ENCODE results near the gene AFDN. TPM values are rescaled to one million over a fixed set of nuclear protein-coding genes. Genes with fewer than 3 reads are reported as not detected.

Gene AFDN
- polyA plus RNA-seq, 12 donors: 25.7 to 89.7 (median 48.4) TPM; not detected in 1

- DNase-seq: no peak
These were observed 90.9 kb downstream of the AFDN start for GRCh38 chr6:167917551-167918154.

GRCh38 chr6:167918548-167919278 is 92.0 kb downstream of the AFDN start:
- no peak for DNase-seq

DNA sequence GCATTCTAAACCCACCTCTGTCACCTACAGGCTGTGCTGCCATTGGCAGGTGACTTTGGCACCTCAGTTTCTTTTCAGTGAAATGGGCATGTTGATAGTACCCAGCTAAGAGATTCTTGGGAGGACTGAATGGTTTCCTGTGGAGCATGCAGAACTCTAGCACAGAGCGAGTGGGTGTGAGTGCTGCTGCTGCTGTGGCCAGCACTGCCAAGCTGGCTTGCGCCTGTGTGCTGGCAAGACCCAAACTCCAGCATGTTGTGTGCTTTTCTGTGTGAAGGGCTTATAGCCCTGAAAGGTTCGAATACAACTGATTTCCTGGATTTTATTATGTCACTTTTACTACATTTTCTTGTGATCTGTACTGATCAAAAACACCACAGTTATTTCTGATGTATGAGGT is 92.6 kb downstream of the AFDN start:
- no peak for DNase-seq

- DNase-seq: no peak
These were observed 93.5 kb downstream of the AFDN start for GRCh38 chr6:167920165-167920564.

DNA sequence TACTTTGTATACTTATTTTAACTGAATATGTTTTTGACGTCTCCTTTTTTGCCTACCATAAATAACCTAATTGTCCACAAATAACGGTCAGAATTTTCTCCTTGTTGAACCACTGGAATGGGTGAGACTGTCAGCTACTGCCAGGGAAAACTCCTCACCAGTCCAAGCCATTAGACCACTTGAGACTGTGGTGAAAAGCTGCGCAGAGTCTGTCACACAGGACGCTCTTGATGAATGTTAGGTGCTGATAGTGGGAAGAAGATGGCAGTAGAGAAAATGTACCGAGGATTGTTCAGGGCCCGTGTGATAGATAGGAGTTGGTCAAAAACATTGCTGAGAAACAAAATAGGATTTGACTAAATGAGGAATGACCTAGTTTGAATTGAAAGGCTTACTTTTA is 95.1 kb downstream of the AFDN start:
- DNase-seq: no peak

DNA sequence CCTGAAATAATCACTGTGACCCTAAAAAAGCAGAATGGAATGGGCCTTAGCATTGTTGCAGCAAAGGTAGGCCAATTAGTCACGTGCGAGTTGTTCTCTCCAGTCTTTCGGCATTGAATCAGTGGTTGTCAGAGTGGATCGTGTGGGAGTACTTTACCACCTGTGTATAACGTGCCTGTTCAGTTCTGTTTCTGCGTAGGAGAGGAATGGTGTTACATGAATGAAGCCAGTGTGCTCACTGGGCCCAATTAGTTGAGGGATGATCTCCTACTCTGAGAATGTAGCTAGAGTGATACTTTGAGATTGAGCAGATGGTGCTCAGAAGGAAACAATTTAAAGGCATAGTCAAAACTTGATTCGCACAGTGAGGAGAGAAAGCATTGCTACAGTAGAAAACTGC is 98.3 kb downstream of the AFDN start:
- DNase-seq: no peak

DNA sequence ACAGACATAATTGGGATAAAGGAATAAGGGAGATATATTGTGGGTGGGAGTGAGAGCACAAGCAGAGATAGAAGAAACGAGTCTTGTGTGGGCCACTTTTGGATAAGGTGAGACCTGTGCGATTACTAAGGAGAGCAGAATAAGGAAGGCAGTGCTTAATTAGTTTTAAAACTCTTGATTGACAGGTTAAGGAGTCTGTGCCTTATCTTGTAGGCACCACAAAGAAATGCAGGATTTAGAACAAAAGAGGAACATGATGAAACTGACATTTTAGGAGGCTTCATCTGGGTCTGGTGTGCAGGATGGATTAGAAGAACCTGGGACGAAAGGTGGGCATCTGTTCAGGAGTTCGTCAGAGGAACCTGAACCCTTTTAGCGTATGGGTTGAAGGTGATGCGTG is 100.5 kb downstream of the AFDN start:
- DNase-seq: no peak

DNA sequence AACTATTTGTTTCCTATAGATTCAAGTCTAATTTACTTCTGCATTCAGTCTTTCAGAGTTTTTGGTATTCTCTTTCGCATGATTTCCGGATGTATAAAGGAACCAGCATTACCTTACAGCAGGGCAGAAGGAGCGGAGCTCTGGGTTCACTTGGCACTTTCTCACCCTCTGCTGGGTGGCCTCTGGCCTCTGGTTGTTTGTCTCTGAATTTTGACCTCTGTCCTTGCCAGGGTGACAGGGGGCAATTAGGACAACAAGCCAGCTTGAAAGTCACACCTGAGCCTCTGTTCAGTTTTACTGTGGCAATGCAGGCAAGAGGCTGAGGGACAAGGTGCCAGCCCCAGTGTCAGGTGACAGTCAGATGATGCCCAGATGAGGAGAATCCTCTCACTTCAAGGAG is 101.4 kb downstream of the AFDN start:
- DNase-seq: no peak

GRCh38 chr6:167930295-167930694 is 103.6 kb downstream of the AFDN start:
- DNase-seq: no peak

DNA sequence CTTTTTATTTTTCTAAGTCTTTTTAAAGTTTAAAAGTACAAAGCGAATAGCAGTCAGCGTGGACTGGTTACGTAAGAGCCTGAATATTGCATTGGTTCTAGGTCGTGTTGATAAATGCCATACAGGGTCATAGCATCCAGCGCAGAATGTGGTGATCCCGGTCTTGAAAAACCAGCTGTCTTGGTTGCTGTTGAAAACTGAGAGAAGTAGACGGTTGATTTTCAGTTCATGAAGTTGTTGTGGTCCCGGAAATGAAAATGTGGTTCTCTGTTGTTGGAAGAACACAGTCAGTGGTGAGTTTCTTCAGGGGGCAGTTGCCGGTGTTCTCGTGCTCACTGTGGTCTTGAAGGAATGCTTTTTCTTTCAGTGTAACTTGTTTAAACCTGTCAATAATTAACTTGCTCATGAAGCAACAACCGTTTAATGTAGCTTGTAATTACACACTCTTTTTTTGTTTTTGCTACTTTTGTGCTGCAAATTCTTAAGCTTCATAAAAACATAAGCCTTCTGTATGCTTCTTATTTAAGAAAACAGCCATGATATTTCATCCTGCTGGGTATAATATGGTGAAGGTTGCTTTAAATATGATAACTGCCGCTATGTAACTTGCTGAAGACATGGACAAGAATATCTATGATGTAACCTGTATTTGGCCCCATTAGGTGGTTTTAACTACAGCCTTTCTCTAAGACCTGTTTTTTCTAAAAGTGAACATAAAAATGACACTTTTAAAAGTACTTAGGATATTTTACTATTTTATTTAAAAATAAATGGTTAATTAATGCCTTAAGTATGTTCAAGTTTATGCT is 106.0 kb downstream of the AFDN start:
- DNase-seq: no peak

GRCh38 chr6:167933290-167933689 is 106.6 kb downstream of the AFDN start:
- no peak for DNase-seq

GRCh38 chr6:167933847-167934246 is 107.1 kb downstream of the AFDN start:
- DNase-seq: no peak

DNA sequence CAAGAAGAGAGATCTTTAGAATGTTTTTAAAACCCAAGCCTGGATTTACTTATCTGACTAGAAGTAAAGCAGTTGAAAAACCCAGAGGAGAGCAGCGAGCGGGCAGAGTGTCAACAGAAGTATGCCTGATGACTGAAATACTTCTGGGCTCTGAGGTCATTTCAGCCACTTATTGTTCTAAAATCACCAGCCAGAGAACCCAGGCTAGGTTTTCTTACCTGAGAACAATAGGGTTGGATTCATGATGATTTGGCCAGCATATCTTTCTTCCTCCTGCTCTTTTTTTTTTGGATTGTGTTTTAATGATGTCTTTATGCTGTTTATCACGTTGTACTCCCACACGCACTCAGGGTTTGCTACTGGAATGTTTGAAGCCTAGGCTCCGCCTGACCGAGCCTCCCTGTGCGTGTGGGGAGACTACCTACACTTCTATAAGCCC is 107.7 kb downstream of the AFDN start:
- DNase-seq: no peak

GRCh38 chr6:167936051-167936450 is 109.3 kb downstream of the AFDN start:
- no peak for DNase-seq

- no peak for DNase-seq
These were observed 110.6 kb downstream of the AFDN start for GRCh38 chr6:167937301-167937700.

- DNase-seq: no peak
These were observed 111.5 kb downstream of the AFDN start for GRCh38 chr6:167937948-167938911.

GRCh38 chr6:167941822-167942221 is 115.1 kb downstream of the AFDN start:
- no peak for DNase-seq

GRCh38 chr6:167944130-167944529 is 117.4 kb downstream of the AFDN start:
- DNase-seq: no peak

DNA sequence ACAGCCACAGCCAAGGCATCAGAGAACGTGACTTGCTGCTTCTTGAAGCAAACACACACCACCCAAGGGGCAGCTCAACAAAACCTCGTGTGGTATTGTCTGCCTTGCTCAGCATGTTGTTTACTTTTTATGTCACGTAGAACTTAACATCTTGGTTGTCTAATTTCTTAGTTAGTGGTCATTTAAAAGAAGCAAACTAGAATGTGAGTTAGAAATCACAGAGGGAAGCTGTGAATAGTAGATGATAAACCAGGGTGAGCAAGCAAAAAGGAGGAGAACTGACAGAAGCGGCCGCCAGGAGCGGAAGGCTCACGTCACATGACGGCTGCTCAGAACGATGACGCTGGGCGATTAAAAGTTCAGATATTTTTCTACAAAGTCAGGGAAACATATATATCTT is 119.3 kb downstream of the AFDN start:
- DNase-seq: no peak

DNA sequence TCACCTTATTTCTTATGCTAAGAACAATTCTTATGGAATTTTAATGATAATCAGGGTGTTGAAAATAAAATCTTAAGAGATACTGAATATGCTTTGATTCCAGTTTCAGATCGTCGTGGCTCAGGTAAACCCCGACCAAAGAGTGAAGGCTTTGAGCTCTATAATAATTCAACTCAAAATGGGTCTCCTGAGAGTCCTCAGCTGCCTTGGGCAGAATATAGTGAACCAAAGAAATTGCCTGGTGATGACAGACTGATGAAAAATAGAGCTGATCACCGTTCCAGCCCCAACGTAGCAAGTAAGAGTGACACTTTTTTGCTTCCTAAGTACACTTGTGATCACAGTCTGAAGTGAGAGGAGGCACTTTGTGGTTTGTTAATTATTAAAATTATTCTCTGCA is 119.9 kb downstream of the AFDN start:
- DNase-seq: no peak

DNA sequence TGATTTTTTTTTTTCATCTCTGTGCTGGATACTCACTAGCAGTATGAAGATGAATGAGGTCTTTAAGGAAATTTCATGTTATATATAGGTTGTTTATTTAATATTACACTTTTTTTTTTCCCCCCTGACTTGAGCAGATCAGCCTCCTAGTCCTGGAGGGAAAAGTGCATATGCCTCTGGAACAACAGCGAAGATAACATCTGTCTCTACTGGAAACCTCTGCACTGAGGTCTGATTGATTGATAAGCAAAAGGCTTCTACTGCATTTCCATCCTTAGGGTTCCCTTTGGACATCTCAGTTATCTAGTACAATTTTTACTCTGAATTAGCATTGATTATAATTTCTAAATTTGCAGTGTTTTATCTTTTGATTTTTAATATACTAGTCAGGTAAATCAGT is 121.0 kb downstream of the AFDN start:
- DNase-seq: no peak

DNA sequence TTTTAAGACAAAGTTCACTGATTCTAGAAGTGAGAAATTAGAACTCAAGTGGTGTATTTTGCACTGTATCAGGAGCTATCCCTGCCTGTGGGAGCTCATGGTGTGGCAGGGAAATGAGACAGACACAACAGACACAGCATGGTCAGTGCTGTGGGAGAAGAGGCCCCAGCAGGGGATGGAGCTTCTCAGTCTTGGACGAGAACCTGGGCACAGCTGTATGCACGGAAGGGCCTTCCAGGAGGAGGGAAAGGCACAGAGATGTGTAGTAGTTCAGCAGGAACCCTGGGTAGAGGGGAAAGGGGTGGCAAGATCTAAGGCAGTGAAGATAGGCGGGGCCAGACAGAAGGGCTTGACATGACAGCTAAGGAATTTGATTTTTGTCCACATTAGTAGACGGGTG is 122.0 kb downstream of the AFDN start:
- DNase-seq: no peak

Data from muscle of arm (tissue), 12 donors.